Measurements from ENCODE around the gene WDR76.
A peak's percentile ranks its signal among the peaks of the same experiment; 100 is the strongest.

Gene WDR76

DNA sequence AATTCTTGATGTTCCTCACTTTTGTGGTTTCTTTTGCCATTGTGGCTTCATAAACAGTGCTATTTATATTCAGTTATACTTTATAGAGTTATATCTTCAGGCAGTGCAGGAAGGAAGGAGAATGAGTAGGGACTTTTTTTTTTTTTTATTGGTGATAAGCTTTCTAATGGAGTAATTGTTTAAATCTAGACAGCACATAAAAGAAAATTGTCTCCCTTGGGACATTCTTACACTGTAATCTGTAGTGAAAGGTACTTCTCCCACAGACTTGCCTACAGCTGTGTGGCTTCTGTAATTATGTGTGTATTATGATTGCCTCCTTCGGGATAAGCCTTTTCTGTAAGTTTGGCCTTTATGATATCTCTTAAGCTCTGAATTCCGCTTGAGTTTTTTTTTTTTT is 41.6 kb downstream of the WDR76 start:
- no peak overlapping the region for H3K27ac ChIP-seq
- no peaks in the 10 kb centered on the region for H3K9me3 ChIP-seq
- H3K36me3 ChIP-seq = peaks cover 11 to 18% (median 13%) of the 10 kb centered on the region in 3 donors
- H3K4me1 ChIP-seq = no peaks in the 10 kb centered on the region
- no peak overlapping the region for H3K4me3 ChIP-seq
- no peak for DNase-seq
- intact Hi-C loops (cut with DNase I; ENCODE audit: low total_unique reads) = loop anchor here (10.0 kb wide), 1 partner anchor 346 kb away; no protein-coding TSS in a partner anchor
- TF ChIP-seq, protein P1, sequence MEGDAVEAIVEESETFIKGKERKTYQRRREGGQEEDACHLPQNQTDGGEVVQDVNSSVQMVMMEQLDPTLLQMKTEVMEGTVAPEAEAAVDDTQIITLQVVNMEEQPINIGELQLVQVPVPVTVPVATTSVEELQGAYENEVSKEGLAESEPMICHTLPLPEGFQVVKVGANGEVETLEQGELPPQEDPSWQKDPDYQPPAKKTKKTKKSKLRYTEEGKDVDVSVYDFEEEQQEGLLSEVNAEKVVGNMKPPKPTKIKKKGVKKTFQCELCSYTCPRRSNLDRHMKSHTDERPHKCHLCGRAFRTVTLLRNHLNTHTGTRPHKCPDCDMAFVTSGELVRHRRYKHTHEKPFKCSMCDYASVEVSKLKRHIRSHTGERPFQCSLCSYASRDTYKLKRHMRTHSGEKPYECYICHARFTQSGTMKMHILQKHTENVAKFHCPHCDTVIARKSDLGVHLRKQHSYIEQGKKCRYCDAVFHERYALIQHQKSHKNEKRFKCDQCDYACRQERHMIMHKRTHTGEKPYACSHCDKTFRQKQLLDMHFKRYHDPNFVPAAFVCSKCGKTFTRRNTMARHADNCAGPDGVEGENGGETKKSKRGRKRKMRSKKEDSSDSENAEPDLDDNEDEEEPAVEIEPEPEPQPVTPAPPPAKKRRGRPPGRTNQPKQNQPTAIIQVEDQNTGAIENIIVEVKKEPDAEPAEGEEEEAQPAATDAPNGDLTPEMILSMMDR (IDR thresholded peaks at IDR 0.05) = no peak
- H3K27me3 ChIP-seq = no peaks in the 10 kb centered on the region

DNA sequence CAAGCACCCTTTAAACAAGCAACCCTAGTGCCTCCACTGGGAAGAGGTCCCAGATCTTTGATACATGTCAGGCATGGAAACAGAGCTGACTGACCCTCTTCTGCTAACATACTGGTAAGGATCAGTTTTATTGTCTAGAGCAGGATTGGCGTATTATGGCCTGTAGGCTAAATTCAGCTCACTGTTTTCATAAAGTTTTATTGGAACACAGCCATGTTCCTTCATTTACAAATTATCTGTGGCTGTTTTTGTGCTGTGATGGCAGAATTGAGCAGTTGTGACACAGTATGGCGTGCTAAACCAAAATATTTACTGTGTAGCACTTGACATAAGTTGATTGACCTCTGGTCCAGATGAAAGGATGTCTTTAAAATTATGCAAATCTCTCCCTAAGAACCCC is 45.0 kb downstream of the WDR76 start:
- H3K27ac ChIP-seq = no peak overlapping the region
- H3K4me3 ChIP-seq = no peak overlapping the region
- peaks cover 8 to 13% (median 9%) of the 10 kb centered on the region in 3 donors for H3K36me3 ChIP-seq
- H3K9me3 ChIP-seq = no peaks in the 10 kb centered on the region
- H3K27me3 ChIP-seq = no peaks in the 10 kb centered on the region
- H3K4me1 ChIP-seq = no peaks in the 10 kb centered on the region
- TF ChIP-seq, protein P1 (IDR thresholded peaks at IDR 0.05) = no peak
- intact Hi-C loops (cut with DNase I; ENCODE audit: low total_unique reads) = no loop called here
- DNase-seq = no peak

DNA sequence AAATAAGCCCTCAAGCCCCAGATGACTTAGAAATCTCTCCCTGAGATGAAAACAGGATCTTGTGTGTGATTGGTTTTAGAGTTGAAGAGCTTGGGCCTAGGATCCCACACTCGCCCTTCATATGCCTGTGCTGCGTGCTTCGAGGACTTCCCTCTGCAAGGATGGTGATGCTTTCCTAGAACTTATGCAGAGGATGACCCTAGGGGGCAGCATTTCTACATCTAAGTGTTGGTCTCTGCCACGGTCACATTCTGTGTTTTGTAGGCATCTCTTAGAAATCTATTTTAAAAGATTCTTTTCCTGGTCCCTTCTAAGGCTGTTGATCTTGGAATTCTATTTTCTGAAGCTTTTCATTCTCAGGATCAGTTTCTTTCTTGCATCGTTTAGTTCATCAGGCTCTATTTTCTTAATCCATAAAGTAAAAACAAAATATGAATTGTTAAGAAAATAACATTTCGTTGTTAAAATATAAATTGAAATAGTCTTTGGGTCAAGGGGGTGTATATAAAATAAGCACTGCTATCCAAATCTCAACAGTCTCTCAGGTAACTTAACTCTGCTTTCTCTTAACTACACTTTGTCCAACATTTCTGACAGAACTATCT is 45.7 kb downstream of the WDR76 start:
- TF ChIP-seq, protein P1 (IDR thresholded peaks at IDR 0.05) = peak; percentile 40 to 47
- H3K27ac ChIP-seq = no peak overlapping the region
- H3K4me1 ChIP-seq = no peaks in the 10 kb centered on the region
- H3K27me3 ChIP-seq = no peaks in the 10 kb centered on the region
- H3K9me3 ChIP-seq = no peaks in the 10 kb centered on the region
- H3K36me3 ChIP-seq = peaks cover 4 to 10% (median 5%) of the 10 kb centered on the region in 3 donors
- intact Hi-C loops (cut with DNase I; ENCODE audit: low total_unique reads) = no loop called here
- no peak overlapping the region for H3K4me3 ChIP-seq
- DNase-seq = no peak

DNA sequence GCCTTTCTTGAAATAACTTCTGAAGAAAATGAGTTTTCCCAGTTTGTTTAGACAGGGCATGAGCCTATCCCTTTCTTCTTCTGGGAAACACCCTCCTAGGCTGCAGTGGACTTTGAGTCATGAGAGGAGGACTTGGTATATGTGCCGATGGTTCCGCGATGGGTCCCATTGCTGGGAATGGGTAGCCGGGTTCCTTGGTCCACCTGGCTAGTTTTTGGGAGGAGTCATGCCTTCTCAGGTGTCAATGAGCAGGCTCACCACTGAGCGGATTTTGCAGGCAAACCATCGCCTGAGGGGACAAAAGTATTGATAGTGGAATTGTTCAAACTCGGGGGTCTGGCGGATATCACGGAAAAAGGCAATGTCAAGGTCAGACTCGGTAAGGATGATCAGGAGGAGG is 46.8 kb downstream of the WDR76 start:
- Histone ChIP-seq H3K9me3 (no peaks in the 10 kb centered on the region), H3K27me3 (no peaks in the 10 kb centered on the region), H3K4me3 (no peak overlapping the region), H3K36me3 (peaks cover 4 to 8% (median 5%) of the 10 kb centered on the region in 3 donors), H3K4me1 (no peaks in the 10 kb centered on the region), H3K27ac (no peak overlapping the region)
- TF ChIP-seq, protein P1 (IDR thresholded peaks at IDR 0.05) = no peak
- no peak for DNase-seq
- intact Hi-C loops (cut with DNase I; ENCODE audit: low total_unique reads) = no loop called here

DNA sequence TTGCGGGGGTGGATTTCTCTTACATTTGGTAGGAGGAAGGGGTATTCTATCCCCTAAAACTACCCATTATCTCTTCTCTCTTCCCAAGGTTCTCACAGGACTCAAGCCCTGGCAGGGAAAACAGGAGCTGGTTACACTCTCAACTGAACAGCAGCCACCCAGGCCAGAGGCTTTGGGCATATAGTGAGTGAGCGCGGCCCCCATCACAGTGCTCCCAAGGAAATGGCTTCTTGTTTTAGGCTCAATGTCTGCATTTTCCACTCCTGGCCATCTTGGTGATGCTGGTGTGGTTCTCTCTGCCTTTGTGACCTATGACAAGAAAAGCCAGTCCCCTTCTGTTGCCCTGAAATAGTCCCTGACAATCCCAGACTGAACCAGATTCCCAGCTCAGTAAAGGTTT is 50.1 kb downstream of the WDR76 start:
- TF ChIP-seq, protein P1 (IDR thresholded peaks at IDR 0.05) = no peak
- H3K36me3 ChIP-seq = peaks cover 0 to 8% (median 4%) of the 10 kb centered on the region in 3 donors
- H3K27me3 ChIP-seq = no peaks in the 10 kb centered on the region
- DNase-seq = no peak
- no peak overlapping the region for H3K4me3 ChIP-seq
- H3K4me1 ChIP-seq = no peaks in the 10 kb centered on the region
- intact Hi-C loops (cut with DNase I; ENCODE audit: low total_unique reads) = no loop called here
- H3K27ac ChIP-seq = no peak overlapping the region
- no peaks in the 10 kb centered on the region for H3K9me3 ChIP-seq

Measured in tibial artery (tissue), 4 donors.